Activated T-cell treated with anti-CD3 and anti-CD28 coated beads, Interleukin-2, amount 50 U/mL, for 72 hours (primary cell): ENCODE measurements around the gene CLIC1. TPM values are rescaled to one million over a fixed set of nuclear protein-coding genes. Genes with fewer than 3 reads are reported as not detected.
A peak's percentile ranks its signal among the peaks of the same experiment; 100 is the strongest.

Experiments used
- ATAC-seq, 2 donors: fragments of 150-1000 bp; cut with Tn5 transposase; replicated peaks in 1 of 2; 2 replicates each; pipeline ENCODE4 v1.10.0; 2021; ENCODE audit warnings: moderate library complexity in 2 of 2, mild to moderate bottlenecking in 1 of 2
- DNase-seq, 2 donors: peaks; one replicate each; pipeline ENCODE4 v3.0.0; 2021 to 2022; ENCODE audit warnings: mixed read lengths in 1 of 2
- H3K27ac Mint-ChIP-seq: one replicate; pipeline ENCODE4 v1.8.0; 2022; ENCODE audit warnings: mild to moderate bottlenecking, moderate library complexity, mixed read lengths
- H3K27me3 Mint-ChIP-seq: one replicate; pipeline ENCODE4 v1.8.0; 2022; ENCODE audit warnings: low read depth, mixed read lengths
- H3K36me3 Mint-ChIP-seq, 2 donors: one replicate each; pipeline ENCODE4 v1.8.0; 2022; ENCODE audit warnings: mixed read lengths in 2 of 2, mild to moderate bottlenecking in 1 of 2; ENCODE audit not compliant: insufficient read depth in 2 of 2
- H3K4me1 Mint-ChIP-seq: one replicate; pipeline ENCODE4 v1.8.0; 2022; ENCODE audit warnings: low read depth, mixed read lengths
- H3K4me3 Mint-ChIP-seq, 2 donors: one replicate each; pipeline ENCODE4 v1.8.0; 2022; ENCODE audit warnings: mild to moderate bottlenecking in 2 of 2, mixed read lengths in 2 of 2, moderate library complexity in 2 of 2
- H3K9me3 Mint-ChIP-seq, 2 donors: one replicate each; pipeline ENCODE4 v1.8.0; 2022; ENCODE audit warnings: mixed read lengths in 2 of 2
- total RNA-seq, 2 donors: library from RNA; stranded (reverse); gene quantifications; one replicate each; pipeline ENCODE4 v1.2.3, GENCODE V29; 2022

CLIC1 gene
- total RNA-seq, 2 donors from 2014 or later, result 253 to 318 TPM

GRCh38 chr6:31776485-31776988, 40.2 kb upstream of the CLIC1 start:
- H3K4me1 Mint-ChIP-seq, result peaks cover 48% of the 10 kb centered on the region
- peaks cover 0 to 3% of the 10 kb centered on the region in 2 donors for H3K36me3 Mint-ChIP-seq
- no peak for DNase-seq
- peak overlapping the region; percentile 85 for H3K27ac Mint-ChIP-seq
- H3K9me3 Mint-ChIP-seq, result no peaks in the 10 kb centered on the region
- no peaks in the 10 kb centered on the region for H3K27me3 Mint-ChIP-seq
- H3K4me3 Mint-ChIP-seq, result peak overlapping the region; percentile 11 to 64
- ATAC-seq, result no peak

- H3K27ac Mint-ChIP-seq, result peak overlapping the region; percentile 85
- no peaks in the 10 kb centered on the region for H3K9me3 Mint-ChIP-seq
- H3K27me3 Mint-ChIP-seq, result no peaks in the 10 kb centered on the region
- no peaks in the 10 kb centered on the region for H3K36me3 Mint-ChIP-seq
- H3K4me1 Mint-ChIP-seq, result peaks cover 53% of the 10 kb centered on the region
- peak overlapping the region; percentile 11 to 64 for H3K4me3 Mint-ChIP-seq
- DNase-seq (no peak), ATAC-seq (no peak)
Measured at GRCh38 chr6:31775633-31776484, 39.5 kb upstream of the CLIC1 start.

GRCh38 chr6:31775184-31775583, 38.9 kb upstream of the CLIC1 start:
- H3K9me3 Mint-ChIP-seq, result no peaks in the 10 kb centered on the region
- ATAC-seq (no peak), DNase-seq (no peak)
- H3K4me1 Mint-ChIP-seq, result peaks cover 53% of the 10 kb centered on the region
- no peak overlapping the region for H3K4me3 Mint-ChIP-seq
- H3K36me3 Mint-ChIP-seq, result no peaks in the 10 kb centered on the region
- no peaks in the 10 kb centered on the region for H3K27me3 Mint-ChIP-seq
- no peak overlapping the region for H3K27ac Mint-ChIP-seq

- no peak for DNase-seq
- no peaks in the 10 kb centered on the region for H3K9me3 Mint-ChIP-seq
- no peaks in the 10 kb centered on the region for H3K36me3 Mint-ChIP-seq
- peaks cover 51% of the 10 kb centered on the region for H3K4me1 Mint-ChIP-seq
- no peaks in the 10 kb centered on the region for H3K27me3 Mint-ChIP-seq
- H3K4me3 Mint-ChIP-seq, result no peak overlapping the region
- ATAC-seq, result no peak
- H3K27ac Mint-ChIP-seq, result no peak overlapping the region
Measured at GRCh38 chr6:31771992-31772358, 35.6 kb upstream of the CLIC1 start.

- Mint-ChIP-seq H3K4me3 (no peak overlapping the region), H3K27me3 (no peaks in the 10 kb centered on the region), H3K36me3 (no peaks in the 10 kb centered on the region), H3K27ac (no peak overlapping the region), H3K9me3 (no peaks in the 10 kb centered on the region), H3K4me1 (peaks cover 42% of the 10 kb centered on the region)
- ATAC-seq (no peak), DNase-seq (no peak)
Measured at GRCh38 chr6:31770860-31771259, 34.5 kb upstream of the CLIC1 start.

- Mint-ChIP-seq H3K4me3 (no peak overlapping the region), H3K36me3 (peaks cover 0 to 2% of the 10 kb centered on the region in 2 donors), H3K27ac (no peak overlapping the region), H3K27me3 (no peaks in the 10 kb centered on the region), H3K4me1 (peaks cover 42% of the 10 kb centered on the region), H3K9me3 (no peaks in the 10 kb centered on the region)
- DNase-seq (peak; percentile 85 to 90), ATAC-seq (peak; percentile 84 to 85)
Measured at GRCh38 chr6:31769684-31770371, 33.5 kb upstream of the CLIC1 start.

- Mint-ChIP-seq H3K9me3 (no peaks in the 10 kb centered on the region), H3K4me3 (no peak overlapping the region), H3K36me3 (peaks cover 0 to 4% of the 10 kb centered on the region in 2 donors), H3K27ac (no peak overlapping the region), H3K4me1 (peaks cover 36% of the 10 kb centered on the region), H3K27me3 (no peaks in the 10 kb centered on the region)
- DNase-seq (no peak), ATAC-seq (no peak)
Measured at GRCh38 chr6:31768363-31769257, 32.3 kb upstream of the CLIC1 start.

GRCh38 chr6:31767096-31767645, 30.8 kb upstream of the CLIC1 start:
- no peak for ATAC-seq
- H3K27me3 Mint-ChIP-seq, result no peaks in the 10 kb centered on the region
- H3K4me1 Mint-ChIP-seq, result peaks cover 23% of the 10 kb centered on the region
- H3K9me3 Mint-ChIP-seq, result no peaks in the 10 kb centered on the region
- H3K27ac Mint-ChIP-seq, result no peak overlapping the region
- H3K36me3 Mint-ChIP-seq, result peaks cover 0 to 10% of the 10 kb centered on the region in 2 donors
- DNase-seq, result no peak
- no peak overlapping the region for H3K4me3 Mint-ChIP-seq

GRCh38 chr6:31765910-31766794, 29.8 kb upstream of the CLIC1 start:
- ATAC-seq (no peak), DNase-seq (no peak)
- Mint-ChIP-seq H3K4me3 (no peak overlapping the region), H3K27me3 (no peaks in the 10 kb centered on the region), H3K4me1 (peaks cover 14% of the 10 kb centered on the region), H3K27ac (no peak overlapping the region), H3K36me3 (peaks cover 0 to 15% of the 10 kb centered on the region in 2 donors), H3K9me3 (no peaks in the 10 kb centered on the region)

GRCh38 chr6:31765559-31765909, 29.2 kb upstream of the CLIC1 start:
- DNase-seq (no peak), ATAC-seq (no peak)
- Mint-ChIP-seq H3K27me3 (no peaks in the 10 kb centered on the region), H3K36me3 (peaks cover 3 to 21% of the 10 kb centered on the region in 2 donors), H3K4me1 (peaks cover 13% of the 10 kb centered on the region), H3K4me3 (no peak overlapping the region), H3K27ac (no peak overlapping the region), H3K9me3 (no peaks in the 10 kb centered on the region)

- no peak overlapping the region for H3K27ac Mint-ChIP-seq
- no peak for ATAC-seq
- peaks cover 5% of the 10 kb centered on the region for H3K4me1 Mint-ChIP-seq
- peaks cover 6 to 25% of the 10 kb centered on the region in 2 donors for H3K36me3 Mint-ChIP-seq
- no peaks in the 10 kb centered on the region for H3K9me3 Mint-ChIP-seq
- no peaks in the 10 kb centered on the region for H3K27me3 Mint-ChIP-seq
- no peak for DNase-seq
- H3K4me3 Mint-ChIP-seq, result no peak overlapping the region
Measured at GRCh38 chr6:31764198-31764597, 27.9 kb upstream of the CLIC1 start.

GRCh38 chr6:31763619-31763940, 27.2 kb upstream of the CLIC1 start:
- DNase-seq (no peak), ATAC-seq (no peak)
- Mint-ChIP-seq H3K27me3 (no peaks in the 10 kb centered on the region), H3K9me3 (no peaks in the 10 kb centered on the region), H3K27ac (no peak overlapping the region), H3K4me1 (peaks cover 5% of the 10 kb centered on the region), H3K36me3 (peaks cover 6 to 28% of the 10 kb centered on the region in 2 donors), H3K4me3 (no peak overlapping the region)
